GM20431 (cell line): ENCODE data around the gene KCTD2.
"Not testable (repeated sequence)": the region's sequence is repeated elsewhere in the genome, so short reads cannot be mapped to it uniquely, and the experiment has no call there.

Source experiments
- in situ Hi-C: fragments of 300-500 bp; cut with MseI, MboI; formaldehyde crosslinking; loops from one replicate; pipeline ENCODE4 v1.15.0; 2020; ENCODE audit warnings: low sequenced_read_pairs; ENCODE audit not compliant: unreplicated experiment

KCTD2 gene

GRCh38 chr17:75019146-75019545 lies 27.9 kb upstream of the KCTD2 start:
- in situ Hi-C loops = no loop called here

GRCh38 chr17:75019710-75020109 lies 27.3 kb upstream of the KCTD2 start:
- in situ Hi-C loops = no loop called here

- in situ Hi-C loops = no loop called here
Observed at GRCh38 chr17:75020331-75021110, 26.5 kb upstream of the KCTD2 start.

GRCh38 chr17:75024686-75025397 lies 22.2 kb upstream of the KCTD2 start:
- in situ Hi-C loops = no loop called here

- in situ Hi-C loops = not testable (repeated sequence)
Observed at GRCh38 chr17:75025398-75025734, 21.7 kb upstream of the KCTD2 start.

GRCh38 chr17:75026650-75027049 lies 20.4 kb upstream of the KCTD2 start:
- in situ Hi-C loops = not testable (repeated sequence)

GRCh38 chr17:75030161-75030560 lies 16.9 kb upstream of the KCTD2 start:
- in situ Hi-C loops = no loop called here

GRCh38 chr17:75031972-75032719 lies 14.9 kb upstream of the KCTD2 start:
- in situ Hi-C loops = no loop called here

- in situ Hi-C loops = no loop called here
Observed at GRCh38 chr17:75032720-75033280, 14.2 kb upstream of the KCTD2 start.

- in situ Hi-C loops = no loop called here
Observed at GRCh38 chr17:75033346-75034235, 13.4 kb upstream of the KCTD2 start.

- in situ Hi-C loops = no loop called here
Observed at GRCh38 chr17:75034236-75034908, 12.7 kb upstream of the KCTD2 start.

GRCh38 chr17:75036643-75037268 lies 10.3 kb upstream of the KCTD2 start:
- in situ Hi-C loops = no loop called here

- in situ Hi-C loops = no loop called here
Observed at GRCh38 chr17:75039238-75039637, 7.8 kb upstream of the KCTD2 start.

- in situ Hi-C loops = no loop called here
Observed at GRCh38 chr17:75041656-75042280, 5.3 kb upstream of the KCTD2 start.

GRCh38 chr17:75043789-75044188 lies 3.2 kb upstream of the KCTD2 start:
- in situ Hi-C loops = not testable (repeated sequence)

- in situ Hi-C loops = no loop called here
Observed at GRCh38 chr17:75044716-75045115, 2.3 kb upstream of the KCTD2 start.

- in situ Hi-C loops = not testable (repeated sequence)
Observed at GRCh38 chr17:75045946-75046406, 1.0 kb upstream of the KCTD2 start.

- in situ Hi-C loops = no loop called here
Observed at GRCh38 chr17:75047398-75048098, 523 bp downstream of the KCTD2 start.
